H1 (cell line): ENCODE data around the gene MOB3C. TPM values are rescaled to one million over a fixed set of nuclear protein-coding genes. Genes with fewer than 3 reads are reported as not detected.

Experiments used
- ASH2L ChIP-seq: fragments of 200-600, 300-600 bp; sonication (generic); IDR thresholded peaks from one replicate; pipeline ENCODE4 v1.7.1; 2017; ENCODE audit warnings: low read length
- BCL11A ChIP-seq, 2 experiments: IDR thresholded peaks; one replicate each; pipeline ENCODE4 v1.6.1; 2011; ENCODE audit warnings: low read depth in 2 of 2, low read length in 2 of 2, mild to moderate bottlenecking in 2 of 2
- BRCA1 ChIP-seq: IDR thresholded peaks from 2 replicates; pipeline ENCODE4 v1.6.1; 2012; ENCODE audit warnings: low read depth, low read length, improper control_type of control experiment
- CBX5 ChIP-seq: fragments of 300-800, 300-1000 bp; sonication (generic); IDR thresholded peaks from 2 replicates; pipeline ENCODE4 v1.7.1; 2016; ENCODE audit warnings: antibody characterized with exemption, low read length, low read depth
- CBX8 ChIP-seq: fragments of 300-800, 300-1000 bp; sonication (generic); IDR thresholded peaks from 2 replicates; pipeline ENCODE4 v1.7.1; 2016; ENCODE audit warnings: low read depth, low read length, borderline replicate concordance
- CEBPB ChIP-seq: IDR thresholded peaks from 2 replicates; pipeline ENCODE4 v1.6.1; 2012; ENCODE audit warnings: low read depth, low read length
- EZH2 ChIP-seq: fragments of 200-600 bp; sonication (generic); IDR thresholded peaks from 2 replicates; pipeline ENCODE4 v1.7.1; 2012; ENCODE audit warnings: low read depth, mild to moderate bottlenecking, moderate library complexity, low read length, inconsistent platforms; ENCODE audit not compliant: severe bottlenecking
- JUN ChIP-seq: IDR thresholded peaks from 2 replicates; pipeline ENCODE4 v1.6.1; 2011; ENCODE audit warnings: low read depth, mild to moderate bottlenecking, improper control_type of control experiment, low read length
- KDM1A ChIP-seq: fragments of 200-600, 300-600 bp; sonication (generic); IDR thresholded peaks from 2 replicates; pipeline ENCODE4 v1.7.1; 2016; ENCODE audit warnings: mild to moderate bottlenecking, low read length, borderline replicate concordance
- MAFK ChIP-seq: IDR thresholded peaks from 2 replicates; pipeline ENCODE4 v1.6.1; 2012; ENCODE audit warnings: low read depth, mild to moderate bottlenecking, improper control_type of control experiment, low read length
- NANOG ChIP-seq: IDR thresholded peaks from 2 replicates; pipeline ENCODE4 v1.6.1; 2011; ENCODE audit warnings: low read length, low read depth, mild to moderate bottlenecking, inconsistent platforms; ENCODE audit not compliant: insufficient read depth, poor library complexity, severe bottlenecking
- RNF2 ChIP-seq: fragments of 200-900, 300-1000 bp; sonication (generic); IDR thresholded peaks from 2 replicates; pipeline ENCODE4 v1.7.1; 2016; ENCODE audit warnings: borderline replicate concordance, low read depth, mild to moderate bottlenecking, antibody characterized with exemption, low read length; ENCODE audit not compliant: poor library complexity, severe bottlenecking; ENCODE audit errors: missing control alignments
- RXRA ChIP-seq: IDR thresholded peaks from 2 replicates; pipeline ENCODE4 v1.6.1; 2011; ENCODE audit warnings: low read depth, mild to moderate bottlenecking, low read length, moderate library complexity; ENCODE audit not compliant: insufficient read depth
- SAP30 ChIP-seq: fragments of 300-600 bp; sonication (generic); IDR thresholded peaks from 2 replicates; pipeline ENCODE4 v1.7.1; 2012; ENCODE audit warnings: low read length, moderate library complexity, mild to moderate bottlenecking, inconsistent platforms; ENCODE audit not compliant: insufficient read depth, insufficient replicate concordance
- SIN3A ChIP-seq, 2 experiments: IDR thresholded peaks in 1 of 2; conservative IDR thresholded peaks in 1 of 2; 2 replicates each; pipeline ENCODE4 v1.6.1; 2011 to 2012; ENCODE audit warnings: low read length in 2 of 2, improper control_type of control experiment in 1 of 2, low read depth in 1 of 2, mild to moderate bottlenecking in 1 of 2
- SP1 ChIP-seq: IDR thresholded peaks from 2 replicates; pipeline ENCODE4 v1.6.1; 2011; ENCODE audit warnings: low read depth, low read length
- SP4 ChIP-seq: IDR thresholded peaks from 2 replicates; pipeline ENCODE4 v1.6.1; 2012; ENCODE audit warnings: low read length, inconsistent platforms
- TAF7 ChIP-seq: optimal IDR thresholded peaks from 2 replicates; pipeline ENCODE3; 2011; ENCODE audit warnings: low read depth, mild to moderate bottlenecking, inconsistent platforms, low read length, moderate library complexity, borderline replicate concordance
- TBP ChIP-seq: IDR thresholded peaks from 2 replicates; pipeline ENCODE4 v1.6.1; 2011; ENCODE audit warnings: low read depth, low read length, improper control_type of control experiment
- TEAD4 ChIP-seq: IDR thresholded peaks from 2 replicates; pipeline ENCODE4 v1.6.1; 2012; ENCODE audit warnings: low read depth, low read length, inconsistent platforms, mixed read lengths
- ZNF274 ChIP-seq: IDR thresholded peaks from 2 replicates; pipeline ENCODE4 v1.7.0; 2012; ENCODE audit warnings: low read length, borderline replicate concordance; ENCODE audit errors: extremely low read depth
- polyA plus RNA-seq, 7 experiments: library from polyadenylated mRNA; depleted of rRNA in 3 of 7; stranded (reverse) in 5 of 7; unstranded in 2 of 7; fragments of >200 nt in 5 of 7; fragments of 200-250 nt in 2 of 7; gene quantifications; 1 replicate in 5 of 7; 2 replicates in 1 of 7; 4 replicates in 1 of 7; pipeline versions ENCODE4 v1.2.1 to v1.2.3, GENCODE V29; 2011 to 2013; ENCODE audit warnings: missing spikeins in 2 of 7, mixed read lengths in 2 of 7
- total RNA-seq: library from RNA; stranded (reverse); fragmentation: NEBNext Ultra II Directional; extraction: Animal tissue kit (Norgen Biotek cat#: 25700); gene quantifications from 2 replicates; pipeline ENCODE4 v1.2.1, GENCODE V29; 2021

Gene MOB3C
- total and polyA plus RNA-seq, 2 of the 8 experiments (the other 6 are each of a cell fraction or from before 2014, with no cell fraction given), result 5.8 to 6.6 TPM

- TF ChIP-seq TEAD4 (no peak), SAP30 (peak; percentile 45), CBX5 (no peak), CBX8 (no peak), EZH2 (no peak), SP4 (peak; percentile 91; the same call in 1 of the 2 replicates), TAF7 (no peak), KDM1A (no peak), CEBPB (no peak), SIN3A (conservative IDR thresholded peaks at IDR 0.05 in 1 of 2, IDR thresholded peaks at IDR 0.05 in 1 of 2; ENCODE audit: low read depth in 1 of 2, low read length in 2 of 2) (peak in 1 of 2 experiments; percentile 84; a peak in 2 of 4 replicates), RXRA (no peak), ASH2L (peak; percentile 46), JUN (no peak), TBP (no peak), BCL11A (IDR thresholded peaks at IDR 0.05; ENCODE audit: low read depth in 2 of 2, low read length in 2 of 2) (no peak), RNF2 (no peak), MAFK (no peak), SP1 (0 out of 2 replicates have a peak, but pooled peaks have one; percentile 23), ZNF274 (no peak), BRCA1 (no peak), NANOG (no peak)
Measured at GRCh38 chr1:46603858-46604549, 12.6 kb downstream of the MOB3C start, which contains the start of gene MKNK1 (continued).
